Chondrocyte (in vitro differentiated cells): ENCODE measurements around the gene SLC2A3. TPM values are rescaled to one million over a fixed set of nuclear protein-coding genes. Genes with fewer than 3 reads are reported as not detected.
"Not testable (repeated sequence)": the region's sequence is repeated elsewhere in the genome, so short reads cannot be mapped to it uniquely, and the experiment has no call there.

ENCODE experiments used
- DNase-seq: peaks from one replicate; pipeline ENCODE4 v3.0.0; 2021; ENCODE audit warnings: mixed read lengths, low spot score
- H3K27ac Mint-ChIP-seq: one replicate; pipeline ENCODE4 v1.8.0; 2021; ENCODE audit warnings: mild to moderate bottlenecking, moderate library complexity, mixed read lengths; ENCODE audit not compliant: unreplicated experiment
- H3K27me3 Mint-ChIP-seq: 2 replicates; pipeline ENCODE4 v1.8.0; 2021; ENCODE audit warnings: low read depth, mixed read lengths
- H3K36me3 Mint-ChIP-seq: 2 replicates; pipeline ENCODE4 v1.8.0; 2021; ENCODE audit warnings: low read depth, mixed read lengths
- H3K4me1 Mint-ChIP-seq: 2 replicates; pipeline ENCODE4 v1.8.0; 2021; ENCODE audit warnings: low read depth, mild to moderate bottlenecking, mixed read lengths
- H3K4me3 Mint-ChIP-seq: one replicate; pipeline ENCODE4 v1.8.0; 2021; ENCODE audit warnings: mild to moderate bottlenecking, moderate library complexity, mixed read lengths; ENCODE audit not compliant: unreplicated experiment
- H3K9me3 Mint-ChIP-seq: 2 replicates; pipeline ENCODE4 v1.8.0; 2021; ENCODE audit warnings: low read depth, mixed read lengths
- total RNA-seq: library from RNA; stranded (reverse); gene quantifications from 3 replicates; pipeline ENCODE4 v1.2.1, GENCODE V29; 2021
- TF ChIP-seq, protein P1 (sequence below): fragments of 200-600 bp; sonication (generic); IDR thresholded peaks from 2 replicates; pipeline ENCODE4 v1.5.0; 2021; ENCODE audit warnings: antibody characterized with exemption, mild to moderate bottlenecking, moderate library complexity

SLC2A3 gene
- total RNA-seq, 1 donor from 2014 or later: 75.2 TPM

DNA sequence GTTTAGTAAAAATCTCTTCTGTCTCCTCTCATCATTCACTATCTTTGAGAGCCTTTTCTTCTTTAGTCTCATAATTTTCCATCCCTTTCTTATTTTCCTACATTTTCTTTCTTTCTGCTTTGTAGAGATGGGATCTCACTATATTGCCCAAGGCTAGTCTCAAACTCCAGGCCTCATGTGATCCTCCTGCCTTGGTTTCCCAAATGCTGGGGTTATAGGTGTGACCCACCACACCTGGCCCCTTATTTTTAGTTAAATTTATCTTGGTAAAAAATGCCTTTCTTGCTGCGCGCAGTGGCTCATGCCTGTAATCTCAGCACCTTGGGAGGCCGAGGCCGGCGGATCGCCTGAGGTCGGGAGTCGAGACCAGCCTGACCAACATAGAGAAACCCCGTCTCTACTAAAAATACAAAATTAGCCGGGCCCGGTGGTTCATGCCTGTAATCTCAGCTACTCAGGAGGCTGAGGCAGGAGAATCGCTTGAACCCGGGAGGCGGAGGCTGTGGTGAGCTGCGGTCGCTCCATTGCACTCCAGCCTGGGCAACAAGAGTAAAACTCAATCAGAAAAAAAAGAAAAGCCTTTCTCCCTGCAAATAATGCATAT is 996 bp downstream of the SLC2A3 start:
- TF ChIP-seq, protein P1, sequence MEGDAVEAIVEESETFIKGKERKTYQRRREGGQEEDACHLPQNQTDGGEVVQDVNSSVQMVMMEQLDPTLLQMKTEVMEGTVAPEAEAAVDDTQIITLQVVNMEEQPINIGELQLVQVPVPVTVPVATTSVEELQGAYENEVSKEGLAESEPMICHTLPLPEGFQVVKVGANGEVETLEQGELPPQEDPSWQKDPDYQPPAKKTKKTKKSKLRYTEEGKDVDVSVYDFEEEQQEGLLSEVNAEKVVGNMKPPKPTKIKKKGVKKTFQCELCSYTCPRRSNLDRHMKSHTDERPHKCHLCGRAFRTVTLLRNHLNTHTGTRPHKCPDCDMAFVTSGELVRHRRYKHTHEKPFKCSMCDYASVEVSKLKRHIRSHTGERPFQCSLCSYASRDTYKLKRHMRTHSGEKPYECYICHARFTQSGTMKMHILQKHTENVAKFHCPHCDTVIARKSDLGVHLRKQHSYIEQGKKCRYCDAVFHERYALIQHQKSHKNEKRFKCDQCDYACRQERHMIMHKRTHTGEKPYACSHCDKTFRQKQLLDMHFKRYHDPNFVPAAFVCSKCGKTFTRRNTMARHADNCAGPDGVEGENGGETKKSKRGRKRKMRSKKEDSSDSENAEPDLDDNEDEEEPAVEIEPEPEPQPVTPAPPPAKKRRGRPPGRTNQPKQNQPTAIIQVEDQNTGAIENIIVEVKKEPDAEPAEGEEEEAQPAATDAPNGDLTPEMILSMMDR: peak; percentile 2
- no peak for DNase-seq
- no peaks in the 10 kb centered on the region for H3K27me3 Mint-ChIP-seq
- peaks cover 7% of the 10 kb centered on the region for H3K4me1 Mint-ChIP-seq
- H3K27ac Mint-ChIP-seq: no peak overlapping the region
- H3K36me3 Mint-ChIP-seq: peaks cover 13% of the 10 kb centered on the region
- H3K4me3 Mint-ChIP-seq: no peak overlapping the region
- no peaks in the 10 kb centered on the region for H3K9me3 Mint-ChIP-seq

DNA sequence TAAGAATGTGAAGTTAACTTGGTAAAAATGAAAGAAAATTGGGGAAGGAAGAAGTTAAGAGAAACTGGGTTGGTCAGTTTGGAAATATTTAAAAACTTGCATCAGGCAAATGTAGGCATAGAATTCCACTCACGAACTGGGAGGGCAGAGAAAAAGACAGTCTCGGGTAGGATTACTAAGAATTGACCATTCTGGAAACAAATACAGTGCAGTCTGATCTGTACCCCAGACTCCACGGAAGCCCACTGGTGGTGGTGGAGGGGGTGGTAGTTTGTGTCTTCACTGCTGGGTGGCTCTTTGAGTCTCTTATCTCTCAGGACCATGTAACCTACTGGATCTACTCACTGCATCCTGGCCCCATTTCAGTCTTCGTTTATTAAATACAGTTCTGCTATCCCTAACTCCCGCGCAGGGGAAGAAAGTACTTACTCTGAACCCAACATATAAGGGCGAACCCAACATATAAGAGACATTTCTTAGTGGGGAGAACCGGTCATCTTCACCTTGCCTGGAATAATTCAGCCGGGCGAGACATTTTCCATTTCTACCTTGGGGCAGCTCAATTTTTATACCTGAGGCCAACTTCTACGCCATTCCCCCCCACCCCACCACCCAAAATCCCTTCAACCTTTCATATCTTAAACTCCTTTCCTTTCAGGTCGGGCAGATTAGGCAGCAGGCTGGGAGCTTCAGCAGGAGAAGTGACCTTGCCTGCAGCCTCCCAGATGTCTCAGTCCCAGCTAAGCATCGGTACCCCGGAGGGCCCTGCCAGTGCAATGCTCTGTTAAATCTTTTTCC is 1.7 kb downstream of the SLC2A3 start:
- Mint-ChIP-seq H3K4me1 (peaks cover 7% of the 10 kb centered on the region), H3K27me3 (no peaks in the 10 kb centered on the region), H3K9me3 (no peaks in the 10 kb centered on the region), H3K27ac (no peak overlapping the region), H3K36me3 (peaks cover 15% of the 10 kb centered on the region), H3K4me3 (no peak overlapping the region)
- DNase-seq: no peak
- TF ChIP-seq, protein P1: no peak

DNA sequence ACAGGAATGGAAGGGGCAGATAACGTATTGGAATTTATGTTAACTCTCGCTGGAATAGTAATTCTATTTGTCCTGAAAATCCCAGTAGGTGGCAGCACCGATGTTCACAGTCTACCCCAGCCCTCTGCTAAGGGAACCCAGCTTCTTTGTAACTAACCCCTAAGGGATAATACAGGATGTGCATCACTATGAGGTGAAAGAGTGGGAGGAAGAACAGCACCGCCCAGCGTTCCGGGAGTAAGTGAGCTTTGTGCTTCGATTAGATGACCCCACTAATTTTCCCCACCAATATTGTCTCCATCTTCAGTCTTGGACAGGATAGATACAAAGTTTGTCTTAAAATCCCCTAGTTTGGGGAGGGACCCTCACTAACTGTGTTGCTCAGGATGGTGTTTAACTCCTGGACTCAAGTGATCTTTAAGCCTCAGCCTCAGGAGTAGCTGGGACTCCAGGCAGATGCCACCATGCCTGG is 2.7 kb downstream of the SLC2A3 start:
- DNase-seq: no peak
- no peak overlapping the region for H3K27ac Mint-ChIP-seq
- H3K9me3 Mint-ChIP-seq: no peaks in the 10 kb centered on the region
- TF ChIP-seq, protein P1: peak; percentile 87
- H3K36me3 Mint-ChIP-seq: peaks cover 21% of the 10 kb centered on the region
- no peaks in the 10 kb centered on the region for H3K27me3 Mint-ChIP-seq
- H3K4me1 Mint-ChIP-seq: peaks cover 7% of the 10 kb centered on the region
- H3K4me3 Mint-ChIP-seq: no peak overlapping the region

DNA sequence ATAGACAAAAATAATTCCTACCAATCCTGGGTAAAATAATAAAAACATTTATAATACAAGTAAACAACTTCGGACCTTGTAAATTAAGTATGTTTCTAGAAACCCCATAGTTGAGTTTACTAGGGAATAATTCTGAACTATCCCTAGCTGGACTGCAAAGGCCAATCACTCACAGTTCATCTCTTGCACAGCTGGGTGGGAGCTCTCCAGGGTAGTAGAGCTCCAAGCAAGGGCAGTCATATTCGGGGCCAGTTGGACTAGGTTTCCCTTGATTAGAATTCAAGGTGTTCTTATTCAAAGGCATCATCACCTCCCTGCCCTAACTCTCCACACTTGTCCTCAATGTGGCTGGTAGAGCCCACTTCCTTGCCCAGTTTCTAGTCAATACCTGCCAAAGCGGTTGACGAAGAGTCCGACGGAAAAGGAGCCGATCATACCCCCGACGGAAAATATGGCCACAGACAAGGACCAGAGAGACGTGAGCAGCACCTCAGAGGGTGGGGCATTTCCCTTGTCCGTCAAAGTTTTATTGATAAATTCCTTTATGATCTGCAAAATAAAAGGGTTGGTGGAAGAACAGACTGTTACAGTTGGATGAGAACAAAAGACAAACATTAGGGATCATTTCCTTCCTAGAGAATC is 3.3 kb downstream of the SLC2A3 start:
- peaks cover 24% of the 10 kb centered on the region for H3K36me3 Mint-ChIP-seq
- not testable (repeated sequence) for H3K27ac Mint-ChIP-seq, H3K4me1 Mint-ChIP-seq, H3K4me3 Mint-ChIP-seq, H3K9me3 Mint-ChIP-seq, H3K27me3 Mint-ChIP-seq, DNase-seq

DNA sequence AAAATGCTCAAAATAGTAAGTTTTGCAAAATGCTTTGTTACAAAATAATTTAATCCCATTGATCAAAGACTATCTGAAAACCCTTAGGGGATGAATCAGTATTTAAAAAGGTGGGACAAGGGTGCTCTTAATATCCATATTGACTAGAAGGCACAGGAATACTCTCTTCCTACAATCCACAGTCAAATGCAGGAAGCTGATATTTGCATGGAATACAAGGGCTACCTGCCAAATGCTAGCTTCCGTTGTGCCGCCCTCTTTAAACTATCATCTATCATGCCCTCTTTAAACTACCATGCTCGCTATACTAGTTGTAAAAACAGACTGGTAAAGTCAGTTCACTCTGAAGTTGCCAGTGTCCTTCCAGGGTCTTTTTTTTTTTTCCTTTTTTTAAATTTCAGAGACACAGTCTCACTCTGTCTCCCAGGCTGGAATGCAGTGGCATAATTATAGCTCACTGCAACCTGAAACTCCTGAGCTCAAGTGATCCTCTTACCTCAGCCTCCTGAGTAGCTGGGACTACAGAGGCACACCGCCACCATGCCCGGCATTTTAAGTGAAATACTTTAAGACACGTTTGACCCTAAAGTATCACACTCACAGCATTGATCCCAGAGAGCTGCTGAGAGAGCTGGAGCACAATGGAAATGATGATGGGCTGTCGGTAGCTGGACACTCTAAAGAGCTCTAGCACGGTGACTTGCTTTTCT is 6.7 kb downstream of the SLC2A3 start:
- Mint-ChIP-seq H3K4me3 (no peak overlapping the region), H3K4me1 (no peaks in the 10 kb centered on the region), H3K27ac (no peak overlapping the region), H3K27me3 (no peaks in the 10 kb centered on the region), H3K36me3 (peaks cover 40% of the 10 kb centered on the region), H3K9me3 (no peaks in the 10 kb centered on the region)
- TF ChIP-seq, protein P1: no peak
- DNase-seq: no peak
